ENCODE results near the gene PTPRO.

PTPRO gene

GRCh38 chr12:15555446-15555845 lies 233.1 kb downstream of the PTPRO start:
- no peak overlapping the region for H3K4me3 ChIP-seq (ENCODE audit: low read depth, low read length)
- TF ChIP-seq CTCF (IDR thresholded peaks at IDR 0.05; ENCODE audit: borderline replicate concordance, insufficient read depth, low read depth, low read length), result no peak

GRCh38 chr12:15556411-15557102 lies 234.2 kb downstream of the PTPRO start:
- no peak overlapping the region for H3K4me3 ChIP-seq (ENCODE audit: low read depth, low read length)
- TF ChIP-seq CTCF (IDR thresholded peaks at IDR 0.05; ENCODE audit: borderline replicate concordance, insufficient read depth, low read depth, low read length), result no peak

- no peak for TF ChIP-seq CTCF (IDR thresholded peaks at IDR 0.05; ENCODE audit: borderline replicate concordance, insufficient read depth, low read depth, low read length)
- no peak overlapping the region for H3K4me3 ChIP-seq (ENCODE audit: low read depth, low read length)
Measured at GRCh38 chr12:15558915-15559528, 236.7 kb downstream of the PTPRO start.

GRCh38 chr12:15561396-15561795 lies 239.1 kb downstream of the PTPRO start:
- no peak overlapping the region for H3K4me3 ChIP-seq (ENCODE audit: low read depth, low read length)
- TF ChIP-seq CTCF (IDR thresholded peaks at IDR 0.05; ENCODE audit: borderline replicate concordance, insufficient read depth, low read depth, low read length), result no peak

GRCh38 chr12:15562263-15562662 lies 240.0 kb downstream of the PTPRO start:
- H3K4me3 ChIP-seq (ENCODE audit: low read depth, low read length), result no peak overlapping the region
- TF ChIP-seq CTCF (IDR thresholded peaks at IDR 0.05; ENCODE audit: borderline replicate concordance, insufficient read depth, low read depth, low read length), result no peak

GRCh38 chr12:15563663-15564062 lies 241.4 kb downstream of the PTPRO start:
- TF ChIP-seq CTCF (IDR thresholded peaks at IDR 0.05; ENCODE audit: borderline replicate concordance, insufficient read depth, low read depth, low read length), result no peak
- H3K4me3 ChIP-seq (ENCODE audit: low read depth, low read length), result no peak overlapping the region

- H3K4me3 ChIP-seq (ENCODE audit: low read depth, low read length), result no peak overlapping the region
- no peak for TF ChIP-seq CTCF (IDR thresholded peaks at IDR 0.05; ENCODE audit: borderline replicate concordance, insufficient read depth, low read depth, low read length)
Measured at GRCh38 chr12:15574353-15574752, 252.0 kb downstream of the PTPRO start.
